Endothelial cell of umbilical vein (primary cell): ENCODE data around the gene MAN1A1. TPM values are rescaled to one million over a fixed set of nuclear protein-coding genes. Genes with fewer than 3 reads are reported as not detected.

Source experiments
- BruUV-seq: library from RNA; stranded (reverse); fragments of 400-500 nt; replicated peaks from 2 replicates; lab custom pipeline; 2021; lab: Mats Ljungman, UMichigan
- CTCF ChIA-PET: fragments of 300-600, 350-600 bp; sonication (Branson Sonifier 250); formaldehyde crosslinking; loops from one replicate; lab custom pipeline; 2021; ENCODE audit warnings: antibody characterized with exemption, inconsistent platforms; lab: Charles Lee
- POLR2A ChIA-PET: fragments of 300-600, 350-600 bp; sonication (Branson Sonifier 250); formaldehyde crosslinking; loops from one replicate; lab custom pipeline; 2021; ENCODE audit warnings: antibody characterized with exemption, inconsistent platforms; lab: Charles Lee
- DNase-seq: peaks from one replicate; pipeline ENCODE4 v3.0.0-alpha.2; 2011; ENCODE audit warnings: low read depth, low spot score
- FAIRE-seq: peaks from 2 replicates; lab custom pipeline; 2011; peaks lifted over from hg19 to GRCh38; lab: Jason Lieb, UNC
- H2AFZ ChIP-seq: 2 replicates; pipeline ENCODE4 v1.6.0; 2012; ENCODE audit warnings: low read depth, low read length, control low read depth, inconsistent platforms
- H3K27ac ChIP-seq: 2 replicates; pipeline ENCODE4 v1.5.1; 2011; ENCODE audit warnings: low read depth, mild to moderate bottlenecking, control low read depth, low read length, moderate library complexity; ENCODE audit not compliant: insufficient read depth
- H3K27me3 ChIP-seq, 2 experiments: 2 replicates each; pipeline versions ENCODE4 v1.6.0 to v1.6.1; 2011; ENCODE audit warnings: low read length in 2 of 2, mixed read lengths in 1 of 2; ENCODE audit not compliant: control insufficient read depth in 2 of 2, insufficient read depth in 2 of 2
- H3K36me3 ChIP-seq, 2 experiments: 2 replicates in 1 of 2; 3 replicates in 1 of 2; pipeline ENCODE4 v1.5.1; 2011; ENCODE audit warnings: low read length in 2 of 2, mild to moderate bottlenecking in 1 of 2, moderate library complexity in 1 of 2; ENCODE audit not compliant: control insufficient read depth in 2 of 2, insufficient read depth in 2 of 2; ENCODE audit errors: extremely low read depth in 1 of 2
- H3K4me1 ChIP-seq: 3 replicates; pipeline ENCODE4 v1.5.1; 2011; ENCODE audit warnings: mild to moderate bottlenecking, low read length; ENCODE audit not compliant: control insufficient read depth, insufficient read depth; ENCODE audit errors: extremely low read depth
- H3K4me2 ChIP-seq: 2 replicates; pipeline ENCODE4 v1.6.1; 2011; ENCODE audit warnings: low read length, control low read depth, mixed read lengths; ENCODE audit not compliant: insufficient read depth
- H3K4me3 ChIP-seq, 3 experiments: fragments of 200-600 bp in 1 of 3; sonication (generic), shearing (Covaris generic) in 1 of 3; replicated peaks in 1 of 3; 2 replicates each; pipeline ENCODE4 v1.5.1; 2011 to 2016; ENCODE audit warnings: control low read depth in 3 of 3, low read length in 3 of 3, mild to moderate bottlenecking in 2 of 3, inconsistent platforms in 1 of 3, low read depth in 1 of 3, moderate library complexity in 1 of 3; ENCODE audit not compliant: insufficient read depth in 1 of 3
- H3K79me2 ChIP-seq: 2 replicates; pipeline ENCODE4 v1.6.0; 2012; ENCODE audit warnings: low read length, inconsistent platforms; ENCODE audit not compliant: control insufficient read depth, insufficient read depth
- H3K9ac ChIP-seq: replicated peaks from 2 replicates; pipeline ENCODE3; 2011; ENCODE audit warnings: low read length, control low read depth; ENCODE audit not compliant: insufficient read depth; ENCODE audit errors: extremely low read depth
- H3K9me1 ChIP-seq: replicated peaks from 3 replicates; pipeline ENCODE4 v1.6.0; 2011; ENCODE audit warnings: mild to moderate bottlenecking, low read length; ENCODE audit not compliant: control insufficient read depth, insufficient read depth; ENCODE audit errors: extremely low read depth
- H3K9me3 ChIP-seq: replicated peaks from 2 replicates; pipeline ENCODE4 v1.5.1; 2012; ENCODE audit warnings: low read length, inconsistent platforms; ENCODE audit not compliant: control insufficient read depth, insufficient read depth
- H4K20me1 ChIP-seq: replicated peaks from 2 replicates; pipeline ENCODE3; 2011; ENCODE audit warnings: mild to moderate bottlenecking, low read length; ENCODE audit not compliant: control insufficient read depth, insufficient read depth; ENCODE audit errors: extremely low read depth
- CTCF ChIP-seq, 2 donors: IDR thresholded peaks; 1 replicate in 1 of 2; 2 replicates in 1 of 2; pipeline ENCODE4 v1.5.1; 2011; ENCODE audit warnings: low read length in 2 of 2, mild to moderate bottlenecking in 2 of 2, moderate library complexity in 2 of 2, control low read depth in 1 of 2, inconsistent platforms in 1 of 2, low read depth in 1 of 2; ENCODE audit not compliant: insufficient read depth in 1 of 2; ENCODE audit errors: extremely low read depth in 1 of 2
- EZH2 ChIP-seq: IDR thresholded peaks from 2 replicates; pipeline ENCODE4 v1.6.1; 2012; ENCODE audit warnings: borderline replicate concordance, low read depth, mild to moderate bottlenecking, moderate library complexity, low read length, inconsistent platforms; ENCODE audit not compliant: severe bottlenecking
- FOS ChIP-seq: IDR thresholded peaks from 2 replicates; pipeline ENCODE4 v1.6.1; 2011; ENCODE audit warnings: mild to moderate bottlenecking, low read length, moderate library complexity, borderline replicate concordance; ENCODE audit not compliant: insufficient read depth
- GATA2 ChIP-seq: IDR thresholded peaks from 2 replicates; pipeline ENCODE4 v1.7.0; 2011; ENCODE audit warnings: low read depth, mild to moderate bottlenecking, moderate library complexity, mixed read lengths, low read length; ENCODE audit not compliant: insufficient read length, insufficient read depth
- JUN ChIP-seq: IDR thresholded peaks from 2 replicates; pipeline ENCODE4 v1.6.1; 2011; ENCODE audit warnings: borderline replicate concordance, low read depth; ENCODE audit not compliant: insufficient read length, insufficient read depth
- MYC ChIP-seq: IDR thresholded peaks from one replicate; pipeline ENCODE4 v1.6.1; 2011; ENCODE audit warnings: mild to moderate bottlenecking, low read depth, low read length
- POLR2A ChIP-seq: IDR thresholded peaks from 2 replicates; pipeline ENCODE4 v1.6.1; 2012; ENCODE audit warnings: low read depth, mild to moderate bottlenecking, control low read depth, low read length
- POLR2AphosphoS5 ChIP-seq: IDR thresholded peaks from 2 replicates; pipeline ENCODE4 v1.6.1; 2012; ENCODE audit warnings: low read depth, mild to moderate bottlenecking, control low read depth, low read length, moderate library complexity; ENCODE audit not compliant: insufficient read depth
- dilution Hi-C: fragments of 300-500 bp; cut with MboI; formaldehyde crosslinking; loops from one replicate; pipeline ENCODE4 v1.15.0; 2019; ENCODE audit warnings: low sequenced_read_pairs; ENCODE audit not compliant: extremely low pct_ligation_motif_present
- intact Hi-C: fragments of 100-400 bp; cut with micrococcal nuclease; formaldehyde crosslinking; loops from one replicate; pipeline ENCODE4 v1.10.0; 2022
- polyA plus RNA-seq, 4 experiments: library from polyadenylated mRNA; depleted of rRNA in 3 of 4; stranded (reverse) in 3 of 4; unstranded in 1 of 4; fragments of >200 nt; gene quantifications; 2 replicates each; pipeline versions ENCODE4 v1.2.1 to v1.2.3, GENCODE V29; 2011 to 2012; ENCODE audit warnings: missing spikeins in 1 of 4
- total RNA-seq: library from RNA; stranded (reverse); gene quantifications from 2 replicates; pipeline ENCODE4 v1.2.3, GENCODE V29; 2021
- TF ChIP-seq, protein P1 (sequence below): IDR thresholded peaks from 2 replicates; pipeline ENCODE4 v1.6.1; 2011; ENCODE audit not compliant: insufficient read depth, insufficient read length

MAN1A1 gene
- total and polyA plus RNA-seq, 2 donors (not counting 3 experiments of a cell fraction or from before 2014, with no cell fraction given): 3.3 to 12.9 TPM

GRCh38 chr6:119352001-119352400 lies 2.4 kb upstream of the MAN1A1 start:
- no TSS peak for BruUV-seq
- H3K36me3 ChIP-seq: no peaks in the 10 kb centered on the region
- peaks cover 10% of the 10 kb centered on the region for H3K4me1 ChIP-seq
- DNase-seq (no peak), FAIRE-seq (no peak)
- ChIA-PET CTCF (interaction anchor here (1.9 kb wide), 1 partner anchor 17 kb away, joined by 6 read pairs; no protein-coding TSS in a partner anchor), POLR2A (no interaction called here)
- H3K27me3 ChIP-seq: no peaks in the 10 kb centered on the region
- no peak overlapping the region for H3K4me3 ChIP-seq
- dilution Hi-C loops (no loop called here), intact Hi-C loops (loop anchor here (5.0 kb wide), 1 partner anchor 625 kb away; no protein-coding TSS in a partner anchor)
- H3K27ac ChIP-seq: no peak overlapping the region
- TF ChIP-seq CTCF (IDR thresholded peaks at IDR 0.05; ENCODE audit: extremely low read depth in 1 of 2, insufficient read depth in 1 of 2, low read depth in 1 of 2, low read length in 2 of 2): no peak
- TF ChIP-seq JUN: no peak
- no peak for TF ChIP-seq GATA2
- TF ChIP-seq, protein P1, sequence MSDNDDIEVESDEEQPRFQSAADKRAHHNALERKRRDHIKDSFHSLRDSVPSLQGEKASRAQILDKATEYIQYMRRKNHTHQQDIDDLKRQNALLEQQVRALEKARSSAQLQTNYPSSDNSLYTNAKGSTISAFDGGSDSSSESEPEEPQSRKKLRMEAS: no peak
- TF ChIP-seq FOS: no peak
- no peak for TF ChIP-seq EZH2
- TF ChIP-seq POLR2AphosphoS5: no peak
- no peak for TF ChIP-seq MYC
- no peak for TF ChIP-seq POLR2A
- H3K9me3 ChIP-seq: no peaks in the 10 kb centered on the region
- no peaks in the 10 kb centered on the region for H3K79me2 ChIP-seq
- no peaks in the 10 kb centered on the region for H4K20me1 ChIP-seq
- H3K9ac ChIP-seq: no peak overlapping the region
- no peak overlapping the region for H3K4me2 ChIP-seq
- no peak overlapping the region for H2AFZ ChIP-seq
- H3K9me1 ChIP-seq: no peaks in the 10 kb centered on the region
